Measurements from ENCODE around the gene ZNF555. TPM values are rescaled to one million over a fixed set of nuclear protein-coding genes. Genes with fewer than 3 reads are reported as not detected.

The ZNF555 gene
- total and polyA plus RNA-seq, 9 of the 15 experiments (the other 6 are each of a cell fraction or from before 2014, with no cell fraction given), result 2.0 to 6.7 (median 5.4) TPM

DNA sequence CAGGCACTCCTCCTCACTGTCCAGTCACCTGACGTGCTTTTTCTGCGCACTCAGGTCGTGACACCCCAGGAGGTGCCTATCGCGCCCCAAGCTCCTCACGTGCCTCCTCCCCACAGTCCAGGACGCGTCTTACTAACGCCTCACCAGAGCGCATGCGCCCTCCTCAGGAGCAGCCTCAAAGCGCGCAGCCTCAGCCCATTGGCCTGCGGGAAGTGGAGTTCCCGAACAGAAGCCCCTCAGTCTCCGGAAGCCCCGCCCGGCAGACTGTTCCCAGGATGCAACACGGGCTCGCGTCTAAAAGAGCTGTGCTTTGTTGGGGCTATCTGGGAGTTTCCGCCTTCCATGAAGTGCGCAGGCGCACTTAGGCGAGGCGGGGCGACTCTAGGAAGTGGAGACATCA, 17.6 kb downstream of the ZNF555 start:
- H3K9ac ChIP-seq (ENCODE audit: insufficient read depth in 1 of 2, low read depth in 2 of 2, low read length in 2 of 2), result no peak overlapping the region
- H3K79me2 ChIP-seq (ENCODE audit: control insufficient read depth, insufficient read depth, low read length), result no peaks in the 10 kb centered on the region
- no TSS peak for BruUV-seq (replicated peaks)
- in situ Hi-C loops (cut with MboI) (no loop called here), intact Hi-C loops (cut with micrococcal nuclease) (no loop called here)
- no peaks in the 10 kb centered on the region; a peak in 1 of 5 replicates for H3K27me3 ChIP-seq (ENCODE audit: control insufficient read depth in 2 of 2, insufficient read depth in 2 of 2, low read length in 2 of 2)
- DNase-seq (ENCODE audit: extremely low read depth in 1 of 4, low spot score in 3 of 4), result no peak
- ChIA-PET POLR2A (interaction anchor here (2.2 kb wide), 1 partner anchor 18 kb away, joined by 5 read pairs; the partner anchor contains the start of gene ZNF555), CTCF (ENCODE audit: low intra/inter-chr PET ratio) (no interaction called here)
- peaks cover 0 to 5% of the 10 kb centered on the region in 2 experiments; a peak in 2 of 5 replicates for H3K4me1 ChIP-seq (replicated peaks in 1 of 2; ENCODE audit: control insufficient read depth in 2 of 2, insufficient read depth in 2 of 2, low read length in 2 of 2)
- H3K4me2 ChIP-seq (ENCODE audit: insufficient read depth, low read length), result no peak overlapping the region
- no peaks in the 10 kb centered on the region for H4K20me1 ChIP-seq (replicated peaks; ENCODE audit: control insufficient read depth, insufficient read depth, low read length)
- no peak for FAIRE-seq
- H3K27ac ChIP-seq (ENCODE audit: extremely low read depth, low read depth, low read length), result no peak overlapping the region
- H2AFZ ChIP-seq (ENCODE audit: low read depth, low read length), result no peak overlapping the region
- 66% methylated on average over 17 of the region's 27 CpGs for WGBS (ENCODE audit: insufficient coverage, low coverage, missing lambda C conversion rate)
- peaks cover 10% of the 10 kb centered on the region for H3K9me3 ChIP-seq (replicated peaks; ENCODE audit: control insufficient read depth, insufficient read depth, low read depth, low read length)
- ATAC-seq, result no peak
- H3K36me3 ChIP-seq (ENCODE audit: control insufficient read depth, insufficient read depth, low read length), result peaks cover 1% of the 10 kb centered on the region; the same call in 2 of the 3 replicates
- no peak overlapping the region for H3K4me3 ChIP-seq
- H3K9me1 ChIP-seq (ENCODE audit: control insufficient read depth, insufficient read depth, low read length), result no peaks in the 10 kb centered on the region
- TF ChIP-seq, protein P1, sequence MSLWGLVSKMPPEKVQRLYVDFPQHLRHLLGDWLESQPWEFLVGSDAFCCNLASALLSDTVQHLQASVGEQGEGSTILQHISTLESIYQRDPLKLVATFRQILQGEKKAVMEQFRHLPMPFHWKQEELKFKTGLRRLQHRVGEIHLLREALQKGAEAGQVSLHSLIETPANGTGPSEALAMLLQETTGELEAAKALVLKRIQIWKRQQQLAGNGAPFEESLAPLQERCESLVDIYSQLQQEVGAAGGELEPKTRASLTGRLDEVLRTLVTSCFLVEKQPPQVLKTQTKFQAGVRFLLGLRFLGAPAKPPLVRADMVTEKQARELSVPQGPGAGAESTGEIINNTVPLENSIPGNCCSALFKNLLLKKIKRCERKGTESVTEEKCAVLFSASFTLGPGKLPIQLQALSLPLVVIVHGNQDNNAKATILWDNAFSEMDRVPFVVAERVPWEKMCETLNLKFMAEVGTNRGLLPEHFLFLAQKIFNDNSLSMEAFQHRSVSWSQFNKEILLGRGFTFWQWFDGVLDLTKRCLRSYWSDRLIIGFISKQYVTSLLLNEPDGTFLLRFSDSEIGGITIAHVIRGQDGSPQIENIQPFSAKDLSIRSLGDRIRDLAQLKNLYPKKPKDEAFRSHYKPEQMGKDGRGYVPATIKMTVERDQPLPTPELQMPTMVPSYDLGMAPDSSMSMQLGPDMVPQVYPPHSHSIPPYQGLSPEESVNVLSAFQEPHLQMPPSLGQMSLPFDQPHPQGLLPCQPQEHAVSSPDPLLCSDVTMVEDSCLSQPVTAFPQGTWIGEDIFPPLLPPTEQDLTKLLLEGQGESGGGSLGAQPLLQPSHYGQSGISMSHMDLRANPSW (CRISPR knock-in tag; IDR thresholded peaks at IDR 0.05), result no peak
- TF ChIP-seq ZNF347 (CRISPR knock-in tag; IDR thresholded peaks at IDR 0.05; ENCODE audit: low read depth) (no peak), FOXJ3 (CRISPR knock-in tag; IDR thresholded peaks at IDR 0.05) (no peak), ZNF780A (CRISPR knock-in tag; IDR thresholded peaks at IDR 0.05) (no peak), FOXA1 (IDR thresholded peaks at IDR 0.05; ENCODE audit: borderline replicate concordance) (no peak), HEY1 (CRISPR knock-in tag; IDR thresholded peaks at IDR 0.05; ENCODE audit: borderline replicate concordance) (no peak), MEIS2 (IDR thresholded peaks at IDR 0.05; ENCODE audit: partially characterized antibody) (no peak), BHLHE40 (IDR thresholded peaks at IDR 0.05; ENCODE audit: low read length) (peak; percentile 38; the same call in 1 of the 2 replicates), TBP (optimal IDR thresholded peaks at IDR 0.05; ENCODE audit: low read depth, low read length) (no peak), BMI1 (IDR thresholded peaks at IDR 0.05; ENCODE audit: low read length) (no peak)
- TF ChIP-seq, protein P2, sequence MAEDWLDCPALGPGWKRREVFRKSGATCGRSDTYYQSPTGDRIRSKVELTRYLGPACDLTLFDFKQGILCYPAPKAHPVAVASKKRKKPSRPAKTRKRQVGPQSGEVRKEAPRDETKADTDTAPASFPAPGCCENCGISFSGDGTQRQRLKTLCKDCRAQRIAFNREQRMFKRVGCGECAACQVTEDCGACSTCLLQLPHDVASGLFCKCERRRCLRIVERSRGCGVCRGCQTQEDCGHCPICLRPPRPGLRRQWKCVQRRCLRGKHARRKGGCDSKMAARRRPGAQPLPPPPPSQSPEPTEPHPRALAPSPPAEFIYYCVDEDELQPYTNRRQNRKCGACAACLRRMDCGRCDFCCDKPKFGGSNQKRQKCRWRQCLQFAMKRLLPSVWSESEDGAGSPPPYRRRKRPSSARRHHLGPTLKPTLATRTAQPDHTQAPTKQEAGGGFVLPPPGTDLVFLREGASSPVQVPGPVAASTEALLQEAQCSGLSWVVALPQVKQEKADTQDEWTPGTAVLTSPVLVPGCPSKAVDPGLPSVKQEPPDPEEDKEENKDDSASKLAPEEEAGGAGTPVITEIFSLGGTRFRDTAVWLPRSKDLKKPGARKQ (CRISPR knock-in tag; IDR thresholded peaks at IDR 0.05), result no peak
- TF ChIP-seq, protein P3, sequence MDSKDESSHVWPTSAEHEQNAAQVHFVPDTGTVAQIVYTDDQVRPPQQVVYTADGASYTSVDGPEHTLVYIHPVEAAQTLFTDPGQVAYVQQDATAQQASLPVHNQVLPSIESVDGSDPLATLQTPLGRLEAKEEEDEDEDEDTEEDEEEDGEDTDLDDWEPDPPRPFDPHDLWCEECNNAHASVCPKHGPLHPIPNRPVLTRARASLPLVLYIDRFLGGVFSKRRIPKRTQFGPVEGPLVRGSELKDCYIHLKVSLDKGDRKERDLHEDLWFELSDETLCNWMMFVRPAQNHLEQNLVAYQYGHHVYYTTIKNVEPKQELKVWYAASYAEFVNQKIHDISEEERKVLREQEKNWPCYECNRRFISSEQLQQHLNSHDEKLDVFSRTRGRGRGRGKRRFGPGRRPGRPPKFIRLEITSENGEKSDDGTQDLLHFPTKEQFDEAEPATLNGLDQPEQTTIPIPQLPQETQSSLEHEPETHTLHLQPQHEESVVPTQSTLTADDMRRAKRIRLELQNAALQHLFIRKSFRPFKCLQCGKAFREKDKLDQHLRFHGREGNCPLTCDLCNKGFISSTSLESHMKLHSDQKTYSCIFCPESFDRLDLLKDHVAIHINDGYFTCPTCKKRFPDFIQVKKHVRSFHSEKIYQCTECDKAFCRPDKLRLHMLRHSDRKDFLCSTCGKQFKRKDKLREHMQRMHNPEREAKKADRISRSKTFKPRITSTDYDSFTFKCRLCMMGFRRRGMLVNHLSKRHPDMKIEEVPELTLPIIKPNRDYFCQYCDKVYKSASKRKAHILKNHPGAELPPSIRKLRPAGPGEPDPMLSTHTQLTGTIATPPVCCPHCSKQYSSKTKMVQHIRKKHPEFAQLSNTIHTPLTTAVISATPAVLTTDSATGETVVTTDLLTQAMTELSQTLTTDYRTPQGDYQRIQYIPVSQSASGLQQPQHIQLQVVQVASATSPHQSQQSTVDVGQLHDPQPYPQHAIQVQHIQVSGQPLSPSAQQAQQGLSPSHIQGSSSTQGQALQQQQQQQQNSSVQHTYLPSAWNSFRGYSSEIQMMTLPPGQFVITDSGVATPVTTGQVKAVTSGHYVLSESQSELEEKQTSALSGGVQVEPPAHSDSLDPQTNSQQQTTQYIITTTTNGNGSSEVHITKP (IDR thresholded peaks at IDR 0.05; ENCODE audit: partially characterized antibody), result no peak
- TF ChIP-seq, protein P4, sequence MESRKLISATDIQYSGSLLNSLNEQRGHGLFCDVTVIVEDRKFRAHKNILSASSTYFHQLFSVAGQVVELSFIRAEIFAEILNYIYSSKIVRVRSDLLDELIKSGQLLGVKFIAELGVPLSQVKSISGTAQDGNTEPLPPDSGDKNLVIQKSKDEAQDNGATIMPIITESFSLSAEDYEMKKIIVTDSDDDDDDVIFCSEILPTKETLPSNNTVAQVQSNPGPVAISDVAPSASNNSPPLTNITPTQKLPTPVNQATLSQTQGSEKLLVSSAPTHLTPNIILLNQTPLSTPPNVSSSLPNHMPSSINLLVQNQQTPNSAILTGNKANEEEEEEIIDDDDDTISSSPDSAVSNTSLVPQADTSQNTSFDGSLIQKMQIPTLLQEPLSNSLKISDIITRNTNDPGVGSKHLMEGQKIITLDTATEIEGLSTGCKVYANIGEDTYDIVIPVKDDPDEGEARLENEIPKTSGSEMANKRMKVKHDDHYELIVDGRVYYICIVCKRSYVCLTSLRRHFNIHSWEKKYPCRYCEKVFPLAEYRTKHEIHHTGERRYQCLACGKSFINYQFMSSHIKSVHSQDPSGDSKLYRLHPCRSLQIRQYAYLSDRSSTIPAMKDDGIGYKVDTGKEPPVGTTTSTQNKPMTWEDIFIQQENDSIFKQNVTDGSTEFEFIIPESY (CRISPR knock-in tag; IDR thresholded peaks at IDR 0.05), result peak; percentile 87

Data from K562 (cell line).